HepG2 (cell line): Measurements from ENCODE around the gene BEST2. TPM values are rescaled to one million over a fixed set of nuclear protein-coding genes. Genes with fewer than 3 reads are reported as not detected.

Experiments used
- GFI1 ChIP-seq: sonication (generic); formaldehyde crosslinking; IDR thresholded peaks from 2 replicates; pipeline ENCODE4 v1.5.0; 2020; ENCODE audit warnings: missing genetic modification reagents, mild to moderate bottlenecking, borderline replicate concordance
- HDAC2 ChIP-seq: sonication (generic); formaldehyde crosslinking; IDR thresholded peaks from 2 replicates; pipeline ENCODE4 v1.4.0; 2020; ENCODE audit warnings: missing genetic modification reagents
- ISX ChIP-seq: sonication (generic); formaldehyde crosslinking; conservative IDR thresholded peaks from 2 replicates; pipeline ENCODE4 v1.5.0; 2020; ENCODE audit warnings: missing genetic modification reagents
- KAT8 ChIP-seq: IDR thresholded peaks from 2 replicates; pipeline ENCODE4 v1.6.1; 2016; ENCODE audit warnings: missing genetic modification reagents, missing compliant biosample characterization
- KMT2A ChIP-seq: sonication (generic); formaldehyde crosslinking; IDR thresholded peaks from 2 replicates; pipeline ENCODE4 v1.4.0; 2020; ENCODE audit warnings: missing genetic modification reagents
- KMT2B ChIP-seq: IDR thresholded peaks from 2 replicates; pipeline ENCODE4 v1.6.1; 2016; ENCODE audit warnings: missing genetic modification reagents, missing compliant biosample characterization
- MAFF ChIP-seq: IDR thresholded peaks from 2 replicates; pipeline ENCODE4 v1.6.1; 2011; ENCODE audit warnings: low read depth, low read length, improper control_type of control experiment
- NKX3-1 ChIP-seq: sonication (generic); formaldehyde crosslinking; IDR thresholded peaks from 2 replicates; pipeline ENCODE4 v1.5.0; 2020; ENCODE audit warnings: missing genetic modification reagents
- NR2F1 ChIP-seq, 2 experiments: fragments of 450-650 bp in 1 of 2; formaldehyde crosslinking in 1 of 2; IDR thresholded peaks; 2 replicates each; pipeline versions ENCODE4 v1.5.0 to v1.6.1; 2016 to 2020; ENCODE audit warnings: mild to moderate bottlenecking in 1 of 2, missing compliant biosample characterization in 1 of 2, missing genetic modification reagents in 1 of 2, moderate library complexity in 1 of 2
- RFX5 ChIP-seq: IDR thresholded peaks from 2 replicates; pipeline ENCODE4 v1.6.1; 2011; ENCODE audit warnings: low read depth, low read length, improper control_type of control experiment
- SMAD1 ChIP-seq: sonication (generic); formaldehyde crosslinking; IDR thresholded peaks from 2 replicates; pipeline ENCODE4 v1.4.0; 2020; ENCODE audit warnings: missing genetic modification reagents, low read depth, mild to moderate bottlenecking, borderline replicate concordance
- TAF1 ChIP-seq: sonication (generic); formaldehyde crosslinking; IDR thresholded peaks from 2 replicates; pipeline ENCODE4 v1.4.0; 2020; ENCODE audit warnings: missing genetic modification reagents
- TAF15 ChIP-seq: fragments of 200-400 bp; formaldehyde crosslinking; IDR thresholded peaks from one replicate; pipeline ENCODE4 v1.6.1; 2018; ENCODE audit warnings: mild to moderate bottlenecking, low read depth, low read length; ENCODE audit not compliant: poor library complexity, severe bottlenecking
- TBL1XR1 ChIP-seq: fragments of 150-350 bp; IDR thresholded peaks from 2 replicates; pipeline ENCODE4 v1.6.1; 2014; ENCODE audit warnings: borderline replicate concordance, low read length; ENCODE audit not compliant: partially characterized antibody
- ZNF143 ChIP-seq: sonication (generic); formaldehyde crosslinking; IDR thresholded peaks from 2 replicates; pipeline ENCODE4 v1.4.0; 2020; ENCODE audit warnings: missing genetic modification reagents
- ZNF441 ChIP-seq: sonication (generic); formaldehyde crosslinking; IDR thresholded peaks from 2 replicates; pipeline ENCODE4 v1.7.0; 2021; ENCODE audit warnings: missing genetic modification reagents, borderline replicate concordance
- ZNF530 ChIP-seq: sonication (generic); formaldehyde crosslinking; IDR thresholded peaks from 2 replicates; pipeline ENCODE4 v1.5.0; 2020; ENCODE audit warnings: low read depth, mild to moderate bottlenecking, missing genetic modification reagents
- polyA plus RNA-seq, 8 experiments: library from polyadenylated mRNA; depleted of rRNA in 3 of 8; stranded (reverse) in 7 of 8; unstranded in 1 of 8; fragments of >200 nt; fragmentation: Illumina TruSeq in 4 of 8; extraction: Trizol in 4 of 8; gene quantifications; 2 replicates each; pipeline versions ENCODE4 v1.2.1 to v1.2.3, GENCODE V29; 2011 to 2016; ENCODE audit warnings: low read depth in 4 of 8, missing spikeins in 1 of 8, mixed read lengths in 1 of 8; ENCODE audit not compliant: insufficient read depth in 1 of 8
- total RNA-seq, 5 experiments: library from RNA; depleted of rRNA; stranded (reverse); fragments of >200 nt; fragmentation: Illumina TruSeq; extraction: Trizol; gene quantifications; 2 replicates each; pipeline ENCODE4 v1.2.3, GENCODE V29; 2016; ENCODE audit warnings: low read depth in 1 of 5
- TF ChIP-seq, protein P1 (sequence below): sonication (generic); formaldehyde crosslinking; IDR thresholded peaks from 2 replicates; pipeline ENCODE4 v1.4.0; 2020; ENCODE audit warnings: missing genetic modification reagents, borderline replicate concordance
- TF ChIP-seq, protein P2 (sequence below): sonication (generic); formaldehyde crosslinking; IDR thresholded peaks from 2 replicates; pipeline ENCODE4 v1.4.0; 2020; ENCODE audit warnings: missing genetic modification reagents
- TF ChIP-seq, protein P3 (sequence below): fragments of 450-650 bp; IDR thresholded peaks from 2 replicates; pipeline ENCODE4 v1.6.1; 2016
- TF ChIP-seq, protein P4 (sequence below): sonication (generic); formaldehyde crosslinking; IDR thresholded peaks from 2 replicates; pipeline ENCODE4 v1.8.1; 2023; ENCODE audit warnings: mild to moderate bottlenecking, missing genetic modification reagents, borderline replicate concordance
- TF ChIP-seq, protein P5 (sequence below): sonication (generic); IDR thresholded peaks from 2 replicates; pipeline ENCODE4 v1.6.1; 2016; ENCODE audit warnings: low read depth, borderline replicate concordance

BEST2 gene
- total and polyA plus RNA-seq, 2 of the 13 experiments (the other 11 are each of a cell fraction or from before 2014, with no cell fraction given), result not detected

DNA sequence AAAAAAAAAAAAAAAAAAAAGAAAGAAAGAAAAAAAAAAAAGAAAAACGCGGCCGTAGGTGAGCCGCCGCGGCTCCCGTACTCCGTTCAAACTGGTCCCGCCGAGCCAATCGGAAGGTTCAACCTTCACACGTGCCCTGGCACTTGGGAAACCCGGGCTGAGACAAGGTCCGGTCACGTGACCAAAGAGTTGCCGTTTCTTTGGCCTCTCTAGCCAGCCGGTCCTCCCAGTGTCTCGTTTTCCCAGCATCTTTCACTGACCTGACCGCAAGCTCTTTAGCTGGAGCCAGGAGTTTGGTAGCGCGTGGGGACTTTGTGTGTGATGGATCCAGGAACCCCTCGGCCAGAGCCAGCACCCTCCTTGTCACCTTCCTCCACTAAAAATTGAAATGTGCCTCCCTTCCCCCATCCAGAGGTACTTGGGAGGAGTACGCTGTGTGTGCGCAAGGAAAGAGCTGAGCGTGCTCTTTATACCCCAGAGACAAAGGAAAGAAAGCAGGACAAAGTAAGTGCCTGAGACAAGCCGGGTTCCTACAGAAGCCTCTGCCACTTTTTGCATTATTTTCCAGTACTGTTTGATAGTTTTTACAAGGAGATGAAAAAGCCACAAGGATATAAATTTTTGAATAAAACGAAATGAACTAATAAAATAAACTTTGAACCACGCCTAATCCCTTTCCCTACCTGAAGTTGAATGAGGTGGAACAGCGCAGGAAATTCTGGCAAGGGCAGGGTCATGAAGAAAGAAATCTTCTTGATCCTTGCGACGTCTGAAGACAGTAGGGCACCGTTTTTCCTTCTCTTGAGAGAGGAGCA lies 28.8 kb upstream of the BEST2 start (continued):
- TF ChIP-seq HDAC2 (CRISPR knock-in tag) (peak; percentile 75), ZNF530 (no peak), TAF1 (CRISPR knock-in tag) (peak; percentile 69; the same call in 1 of the 2 replicates), SMAD1 (no peak), ISX (CRISPR knock-in tag) (no peak; the same call in 1 of the 2 replicates), ZNF143 (CRISPR knock-in tag) (peak; percentile 84), TAF15 (peak; percentile 27), KAT8 (CRISPR knock-in tag) (peak; percentile 92), NR2F1 (CRISPR knock-in tag; IDR thresholded peaks at IDR 0.05) (peak in 1 of 2 experiments; percentile 15; a peak in 1 of 4 replicates), TBL1XR1 (peak; percentile 84), GFI1 (CRISPR knock-in tag) (no peak), NKX3-1 (CRISPR knock-in tag) (no peak), KMT2A (CRISPR knock-in tag) (peak; percentile 51; the same call in 1 of the 2 replicates), ZNF441 (CRISPR knock-in tag) (no peak), MAFF (peak; percentile 46; the same call in 1 of the 2 replicates), KMT2B (CRISPR knock-in tag) (peak; percentile 68; the same call in 1 of the 2 replicates), RFX5 (no peak)
- TF ChIP-seq, protein P1, sequence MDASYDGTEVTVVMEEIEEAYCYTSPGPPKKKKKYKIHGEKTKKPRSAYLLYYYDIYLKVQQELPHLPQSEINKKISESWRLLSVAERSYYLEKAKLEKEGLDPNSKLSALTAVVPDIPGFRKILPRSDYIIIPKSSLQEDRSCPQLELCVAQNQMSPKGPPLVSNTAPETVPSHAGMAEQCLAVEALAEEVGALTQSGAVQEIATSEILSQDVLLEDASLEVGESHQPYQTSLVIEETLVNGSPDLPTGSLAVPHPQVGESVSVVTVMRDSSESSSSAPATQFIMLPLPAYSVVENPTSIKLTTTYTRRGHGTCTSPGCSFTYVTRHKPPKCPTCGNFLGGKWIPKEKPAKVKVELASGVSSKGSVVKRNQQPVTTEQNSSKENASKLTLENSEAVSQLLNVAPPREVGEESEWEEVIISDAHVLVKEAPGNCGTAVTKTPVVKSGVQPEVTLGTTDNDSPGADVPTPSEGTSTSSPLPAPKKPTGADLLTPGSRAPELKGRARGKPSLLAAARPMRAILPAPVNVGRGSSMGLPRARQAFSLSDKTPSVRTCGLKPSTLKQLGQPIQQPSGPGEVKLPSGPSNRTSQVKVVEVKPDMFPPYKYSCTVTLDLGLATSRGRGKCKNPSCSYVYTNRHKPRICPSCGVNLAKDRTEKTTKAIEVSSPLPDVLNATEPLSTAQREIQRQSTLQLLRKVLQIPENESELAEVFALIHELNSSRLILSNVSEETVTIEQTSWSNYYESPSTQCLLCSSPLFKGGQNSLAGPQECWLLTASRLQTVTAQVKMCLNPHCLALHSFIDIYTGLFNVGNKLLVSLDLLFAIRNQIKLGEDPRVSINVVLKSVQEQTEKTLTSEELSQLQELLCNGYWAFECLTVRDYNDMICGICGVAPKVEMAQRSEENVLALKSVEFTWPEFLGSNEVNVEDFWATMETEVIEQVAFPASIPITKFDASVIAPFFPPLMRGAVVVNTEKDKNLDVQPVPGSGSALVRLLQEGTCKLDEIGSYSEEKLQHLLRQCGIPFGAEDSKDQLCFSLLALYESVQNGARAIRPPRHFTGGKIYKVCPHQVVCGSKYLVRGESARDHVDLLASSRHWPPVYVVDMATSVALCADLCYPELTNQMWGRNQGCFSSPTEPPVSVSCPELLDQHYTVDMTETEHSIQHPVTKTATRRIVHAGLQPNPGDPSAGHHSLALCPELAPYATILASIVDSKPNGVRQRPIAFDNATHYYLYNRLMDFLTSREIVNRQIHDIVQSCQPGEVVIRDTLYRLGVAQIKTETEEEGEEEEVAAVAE (CRISPR knock-in tag), result peak; percentile 99
- TF ChIP-seq, protein P2, sequence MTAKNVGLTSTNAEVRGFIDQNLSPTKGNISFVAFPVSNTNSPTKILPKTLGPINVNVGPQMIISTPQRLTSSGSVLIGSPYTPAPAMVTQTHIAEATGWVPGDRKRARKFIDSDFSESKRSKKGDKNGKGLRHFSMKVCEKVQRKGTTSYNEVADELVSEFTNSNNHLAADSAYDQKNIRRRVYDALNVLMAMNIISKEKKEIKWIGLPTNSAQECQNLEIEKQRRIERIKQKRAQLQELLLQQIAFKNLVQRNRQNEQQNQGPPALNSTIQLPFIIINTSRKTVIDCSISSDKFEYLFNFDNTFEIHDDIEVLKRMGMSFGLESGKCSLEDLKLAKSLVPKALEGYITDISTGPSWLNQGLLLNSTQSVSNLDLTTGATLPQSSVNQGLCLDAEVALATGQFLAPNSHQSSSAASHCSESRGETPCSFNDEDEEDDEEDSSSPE, result peak; percentile 89
- TF ChIP-seq, protein P3, sequence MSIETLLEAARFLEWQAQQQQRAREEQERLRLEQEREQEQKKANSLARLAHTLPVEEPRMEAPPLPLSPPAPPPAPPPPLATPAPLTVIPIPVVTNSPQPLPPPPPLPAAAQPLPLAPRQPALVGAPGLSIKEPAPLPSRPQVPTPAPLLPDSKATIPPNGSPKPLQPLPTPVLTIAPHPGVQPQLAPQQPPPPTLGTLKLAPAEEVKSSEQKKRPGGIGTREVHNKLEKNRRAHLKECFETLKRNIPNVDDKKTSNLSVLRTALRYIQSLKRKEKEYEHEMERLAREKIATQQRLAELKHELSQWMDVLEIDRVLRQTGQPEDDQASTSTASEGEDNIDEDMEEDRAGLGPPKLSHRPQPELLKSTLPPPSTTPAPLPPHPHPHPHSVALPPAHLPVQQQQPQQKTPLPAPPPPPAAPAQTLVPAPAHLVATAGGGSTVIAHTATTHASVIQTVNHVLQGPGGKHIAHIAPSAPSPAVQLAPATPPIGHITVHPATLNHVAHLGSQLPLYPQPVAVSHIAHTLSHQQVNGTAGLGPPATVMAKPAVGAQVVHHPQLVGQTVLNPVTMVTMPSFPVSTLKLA, result peak; percentile 85
- TF ChIP-seq, protein P4, sequence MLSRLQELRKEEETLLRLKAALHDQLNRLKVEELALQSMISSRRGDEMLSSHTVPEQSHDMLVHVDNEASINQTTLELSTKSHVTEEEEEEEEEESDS (CRISPR knock-in tag), result no peak
- TF ChIP-seq, protein P5, sequence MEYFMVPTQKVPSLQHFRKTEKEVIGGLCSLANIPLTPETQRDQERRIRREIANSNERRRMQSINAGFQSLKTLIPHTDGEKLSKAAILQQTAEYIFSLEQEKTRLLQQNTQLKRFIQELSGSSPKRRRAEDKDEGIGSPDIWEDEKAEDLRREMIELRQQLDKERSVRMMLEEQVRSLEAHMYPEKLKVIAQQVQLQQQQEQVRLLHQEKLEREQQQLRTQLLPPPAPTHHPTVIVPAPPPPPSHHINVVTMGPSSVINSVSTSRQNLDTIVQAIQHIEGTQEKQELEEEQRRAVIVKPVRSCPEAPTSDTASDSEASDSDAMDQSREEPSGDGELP, result peak; percentile 40; the same call in 1 of the 2 replicates
